T-helper 9 cell (primary cell): ENCODE data around the gene GRB14.
"Not testable (repeated sequence)": the region's sequence is repeated elsewhere in the genome, so short reads cannot be mapped to it uniquely, and the experiment has no call there.

Experiments used
- DNase-seq: peaks from one replicate; pipeline ENCODE4 v3.0.0-alpha.2; 2020

GRB14 gene

GRCh38 chr2:164554487-164554886, 66.8 kb downstream of the GRB14 start:
- no peak for DNase-seq

- DNase-seq = no peak
These were observed 69.8 kb downstream of the GRB14 start for GRCh38 chr2:164551519-164551918.

- DNase-seq = not testable (repeated sequence)
These were observed 71.6 kb downstream of the GRB14 start for GRCh38 chr2:164549705-164550104.

- no peak for DNase-seq
These were observed 75.8 kb downstream of the GRB14 start for GRCh38 chr2:164545484-164545883.

- DNase-seq = no peak
These were observed 78.7 kb downstream of the GRB14 start for GRCh38 chr2:164542581-164543021.

- DNase-seq = no peak
These were observed 82.9 kb downstream of the GRB14 start for GRCh38 chr2:164538240-164538866.

GRCh38 chr2:164535280-164536025, 85.8 kb downstream of the GRB14 start:
- DNase-seq = no peak

- no peak for DNase-seq
These were observed 90.8 kb downstream of the GRB14 start for GRCh38 chr2:164530464-164530863.

GRCh38 chr2:164523726-164524125, 97.6 kb downstream of the GRB14 start:
- no peak for DNase-seq

- DNase-seq = no peak
These were observed 98.3 kb downstream of the GRB14 start for GRCh38 chr2:164523009-164523408.

- no peak for DNase-seq
These were observed 98.7 kb downstream of the GRB14 start for GRCh38 chr2:164522561-164522981.

GRCh38 chr2:164515734-164516133, 105.5 kb downstream of the GRB14 start:
- no peak for DNase-seq

- no peak for DNase-seq
These were observed 106.3 kb downstream of the GRB14 start for GRCh38 chr2:164515030-164515429.

GRCh38 chr2:164514491-164514890, 106.8 kb downstream of the GRB14 start:
- DNase-seq = no peak

- DNase-seq = no peak
These were observed 108.4 kb downstream of the GRB14 start for GRCh38 chr2:164512871-164513270.

- no peak for DNase-seq
These were observed 109.5 kb downstream of the GRB14 start for GRCh38 chr2:164511738-164512137.

- no peak for DNase-seq
These were observed 110.4 kb downstream of the GRB14 start for GRCh38 chr2:164510895-164511294.

GRCh38 chr2:164509137-164509877, 112.0 kb downstream of the GRB14 start:
- DNase-seq = no peak

- DNase-seq = no peak
These were observed 117.0 kb downstream of the GRB14 start for GRCh38 chr2:164504253-164504652.

- no peak for DNase-seq
These were observed 122.4 kb downstream of the GRB14 start for GRCh38 chr2:164498836-164499235.

GRCh38 chr2:164496881-164497280, 124.4 kb downstream of the GRB14 start:
- no peak for DNase-seq

GRCh38 chr2:164496421-164496820, 124.9 kb downstream of the GRB14 start:
- no peak for DNase-seq

GRCh38 chr2:164495491-164496223, 125.6 kb downstream of the GRB14 start:
- DNase-seq = no peak
